Measurements from ENCODE around the gene LIPG. TPM values are rescaled to one million over a fixed set of nuclear protein-coding genes. Genes with fewer than 3 reads are reported as not detected.

LIPG gene
- total RNA-seq, 1 experiment from 2014 or later, result 92.0 TPM

- ATAC-seq (no peak), DNase-seq (ENCODE audit: low read depth, low spot score) (no peak)
- H3K36me3 ChIP-seq (ENCODE audit: control insufficient read depth, insufficient read depth, low read length), result no peaks in the 10 kb centered on the region
- CTCF ChIA-PET, result no interaction called here
- POLR2A ChIA-PET, result no interaction called here
- intact Hi-C loops (cut with micrococcal nuclease; ENCODE audit: unreplicated experiment) (no loop called here), in situ Hi-C loops (cut with HindIII; ENCODE audit: low pct_unique_long_range_greater_than_20kb, low sequenced_read_pairs) (no loop called here)
- TF ChIP-seq, protein P1, sequence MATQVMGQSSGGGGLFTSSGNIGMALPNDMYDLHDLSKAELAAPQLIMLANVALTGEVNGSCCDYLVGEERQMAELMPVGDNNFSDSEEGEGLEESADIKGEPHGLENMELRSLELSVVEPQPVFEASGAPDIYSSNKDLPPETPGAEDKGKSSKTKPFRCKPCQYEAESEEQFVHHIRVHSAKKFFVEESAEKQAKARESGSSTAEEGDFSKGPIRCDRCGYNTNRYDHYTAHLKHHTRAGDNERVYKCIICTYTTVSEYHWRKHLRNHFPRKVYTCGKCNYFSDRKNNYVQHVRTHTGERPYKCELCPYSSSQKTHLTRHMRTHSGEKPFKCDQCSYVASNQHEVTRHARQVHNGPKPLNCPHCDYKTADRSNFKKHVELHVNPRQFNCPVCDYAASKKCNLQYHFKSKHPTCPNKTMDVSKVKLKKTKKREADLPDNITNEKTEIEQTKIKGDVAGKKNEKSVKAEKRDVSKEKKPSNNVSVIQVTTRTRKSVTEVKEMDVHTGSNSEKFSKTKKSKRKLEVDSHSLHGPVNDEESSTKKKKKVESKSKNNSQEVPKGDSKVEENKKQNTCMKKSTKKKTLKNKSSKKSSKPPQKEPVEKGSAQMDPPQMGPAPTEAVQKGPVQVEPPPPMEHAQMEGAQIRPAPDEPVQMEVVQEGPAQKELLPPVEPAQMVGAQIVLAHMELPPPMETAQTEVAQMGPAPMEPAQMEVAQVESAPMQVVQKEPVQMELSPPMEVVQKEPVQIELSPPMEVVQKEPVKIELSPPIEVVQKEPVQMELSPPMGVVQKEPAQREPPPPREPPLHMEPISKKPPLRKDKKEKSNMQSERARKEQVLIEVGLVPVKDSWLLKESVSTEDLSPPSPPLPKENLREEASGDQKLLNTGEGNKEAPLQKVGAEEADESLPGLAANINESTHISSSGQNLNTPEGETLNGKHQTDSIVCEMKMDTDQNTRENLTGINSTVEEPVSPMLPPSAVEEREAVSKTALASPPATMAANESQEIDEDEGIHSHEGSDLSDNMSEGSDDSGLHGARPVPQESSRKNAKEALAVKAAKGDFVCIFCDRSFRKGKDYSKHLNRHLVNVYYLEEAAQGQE (IDR thresholded peaks at IDR 0.05; ENCODE audit: insufficient read depth in 1 of 2, low read depth in 2 of 2, low read length in 1 of 2), result no peak
- TF ChIP-seq POLR2AphosphoS5 (IDR thresholded peaks at IDR 0.05; ENCODE audit: low read depth, low read length) (no peak), CTCF (IDR thresholded peaks at IDR 0.05) (no peak), TCF7L2 (IDR thresholded peaks at IDR 0.05; ENCODE audit: low read depth, low read length) (no peak), SIN3A (IDR thresholded peaks at IDR 0.05; ENCODE audit: borderline replicate concordance, insufficient read depth, low read depth, low read length) (no peak)
- H3K27ac ChIP-seq (ENCODE audit: low read length), result no peak overlapping the region
- H3K4me1 ChIP-seq (ENCODE audit: control insufficient read depth, insufficient read depth, low read length), result no peaks in the 10 kb centered on the region
- H3K27me3 ChIP-seq (ENCODE audit: control insufficient read depth, insufficient read depth, low read length), result no peaks in the 10 kb centered on the region
- no peak overlapping the region for H3K4me3 ChIP-seq (ENCODE audit: low read depth in 2 of 2, low read length in 2 of 2)
- BruUV-seq (replicated peaks), result no TSS peak
- H3K9me3 ChIP-seq (ENCODE audit: control insufficient read depth, insufficient read depth, low read depth, low read length), result no peaks in the 10 kb centered on the region
Observed at GRCh38 chr18:49580279-49580678, 18.4 kb downstream of the LIPG start.

DNA sequence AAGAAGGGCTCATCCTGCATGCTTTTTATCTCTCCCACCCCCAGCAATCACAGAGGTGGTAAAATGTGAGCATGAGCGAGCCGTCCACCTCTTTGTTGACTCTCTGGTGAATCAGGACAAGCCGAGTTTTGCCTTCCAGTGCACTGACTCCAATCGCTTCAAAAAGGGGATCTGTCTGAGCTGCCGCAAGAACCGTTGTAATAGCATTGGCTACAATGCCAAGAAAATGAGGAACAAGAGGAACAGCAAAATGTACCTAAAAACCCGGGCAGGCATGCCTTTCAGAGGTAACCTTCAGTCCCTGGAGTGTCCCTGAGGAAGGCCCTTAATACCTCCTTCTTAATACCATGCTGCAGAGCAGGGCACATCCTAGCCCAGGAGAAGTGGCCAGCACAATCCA lies 19.5 kb downstream of the LIPG start:
- CTCF ChIA-PET, result no interaction called here
- TF ChIP-seq POLR2AphosphoS5 (IDR thresholded peaks at IDR 0.05; ENCODE audit: low read depth, low read length), result no peak
- no peak for TF ChIP-seq CTCF (IDR thresholded peaks at IDR 0.05)
- no peak for TF ChIP-seq SIN3A (IDR thresholded peaks at IDR 0.05; ENCODE audit: borderline replicate concordance, insufficient read depth, low read depth, low read length)
- no peak for TF ChIP-seq TCF7L2 (IDR thresholded peaks at IDR 0.05; ENCODE audit: low read depth, low read length)
- TF ChIP-seq, protein P1 (IDR thresholded peaks at IDR 0.05; ENCODE audit: insufficient read depth in 1 of 2, low read depth in 2 of 2, low read length in 1 of 2), result no peak
- Histone ChIP-seq H3K9me3 (ENCODE audit: control insufficient read depth, insufficient read depth, low read depth, low read length) (no peaks in the 10 kb centered on the region), H3K4me3 (ENCODE audit: low read depth in 2 of 2, low read length in 2 of 2) (no peak overlapping the region), H3K27me3 (ENCODE audit: control insufficient read depth, insufficient read depth, low read length) (no peaks in the 10 kb centered on the region), H3K4me1 (ENCODE audit: control insufficient read depth, insufficient read depth, low read length) (no peaks in the 10 kb centered on the region), H3K36me3 (ENCODE audit: control insufficient read depth, insufficient read depth, low read length) (no peaks in the 10 kb centered on the region), H3K27ac (ENCODE audit: low read length) (no peak overlapping the region)
- POLR2A ChIA-PET, result no interaction called here
- intact Hi-C loops (cut with micrococcal nuclease; ENCODE audit: unreplicated experiment), result no loop called here
- DNase-seq (ENCODE audit: low read depth, low spot score) (no peak), ATAC-seq (no peak)
- in situ Hi-C loops (cut with HindIII; ENCODE audit: low pct_unique_long_range_greater_than_20kb, low sequenced_read_pairs), result no loop called here
- BruUV-seq (replicated peaks), result no TSS peak
